RWPE2 (cell line): ENCODE measurements around the gene TGIF1.

Experiments
- ATAC-seq: fragments of 200-7000 bp; cut with Tn5 transposase; 3 replicates; pipeline ENCODE4 v1.9.1; 2021; ENCODE audit warnings: low read depth
- DNase-seq: peaks from one replicate; pipeline ENCODE4 v3.0.0-alpha.2; 2020; ENCODE audit warnings: low spot score
- H3K27ac ChIP-seq: fragments of 450-650 bp; 2 replicates; pipeline ENCODE4 v1.5.1; 2017; ENCODE audit warnings: mild to moderate bottlenecking; ENCODE audit not compliant: poor library complexity, severe bottlenecking
- H3K27me3 ChIP-seq: fragments of 250-450 bp; sonication (Bioruptor Pico); 2 replicates; pipeline ENCODE4 v1.5.1; 2021; ENCODE audit warnings: mild to moderate bottlenecking, moderate library complexity; ENCODE audit not compliant: insufficient read depth, poor library complexity, severe bottlenecking
- H3K36me3 ChIP-seq: fragments of 250-450 bp; sonication (Bioruptor Pico); 2 replicates; pipeline ENCODE4 v1.5.1; 2020; ENCODE audit warnings: low read depth, mild to moderate bottlenecking, moderate library complexity
- H3K4me1 ChIP-seq: fragments of 250-450 bp; sonication (Bioruptor Pico); 2 replicates; pipeline ENCODE4 v1.5.1; 2021; ENCODE audit warnings: mild to moderate bottlenecking, moderate library complexity; ENCODE audit not compliant: insufficient read depth, poor library complexity, severe bottlenecking
- H3K4me3 ChIP-seq: fragments of 250-450 bp; sonication (Bioruptor Pico); 2 replicates; pipeline ENCODE4 v1.5.1; 2021; ENCODE audit warnings: mild to moderate bottlenecking, moderate library complexity; ENCODE audit not compliant: severe bottlenecking
- H3K9me3 ChIP-seq: fragments of 250-450 bp; sonication (Bioruptor Pico); 2 replicates; pipeline ENCODE4 v1.5.1; 2021; ENCODE audit warnings: mild to moderate bottlenecking, moderate library complexity; ENCODE audit not compliant: severe bottlenecking
- CTCF ChIP-seq: fragments of 450-650 bp; IDR thresholded peaks from one replicate; pipeline ENCODE4 v1.5.1; 2017; ENCODE audit warnings: mild to moderate bottlenecking, moderate library complexity; ENCODE audit not compliant: poor library complexity, severe bottlenecking

Gene TGIF1

GRCh38 chr18:3508576-3509549 lies 58.9 kb downstream of the TGIF1 start:
- DNase-seq (no peak), ATAC-seq (no peak)

More at GRCh38 chr18:3508576-3509549, 58.9 kb downstream of the TGIF1 start:
- H3K4me3 ChIP-seq = no peak overlapping the region
- TF ChIP-seq CTCF = no peak
- H3K36me3 ChIP-seq = no peaks in the 10 kb centered on the region
- no peaks in the 10 kb centered on the region for H3K9me3 ChIP-seq
- no peak overlapping the region for H3K27ac ChIP-seq
- H3K27me3 ChIP-seq = no peaks in the 10 kb centered on the region
- H3K4me1 ChIP-seq = no peaks in the 10 kb centered on the region
